ENCODE results near the gene ENTPD6.
"Not testable (repeated sequence)": the region's sequence is repeated elsewhere in the genome, so short reads cannot be mapped to it uniquely, and the experiment has no call there.

Gene ENTPD6

GRCh38 chr20:25195014-25195961, at the start of gene ENTPD6:
Gene ENTPD6 (plus strand): TSS chr20:25195712. CDS start chr20:25206537, 10,825 bp downstream.
- peak; percentile 94 for DNase-seq

- DNase-seq: no peak
Observed at GRCh38 chr20:25146976-25147375, 48.5 kb upstream of the ENTPD6 start.

GRCh38 chr20:25147716-25148115, 47.8 kb upstream of the ENTPD6 start:
- no peak for DNase-seq

GRCh38 chr20:25148181-25148981, 47.1 kb upstream of the ENTPD6 start:
- DNase-seq: peak; percentile 69

- no peak for DNase-seq
Observed at GRCh38 chr20:25148982-25149846, 46.3 kb upstream of the ENTPD6 start.

- no peak for DNase-seq
Observed at GRCh38 chr20:25150016-25150415, 45.5 kb upstream of the ENTPD6 start.

- no peak for DNase-seq
Observed at GRCh38 chr20:25158043-25158442, 37.5 kb upstream of the ENTPD6 start.

GRCh38 chr20:25160467-25160866, 35.0 kb upstream of the ENTPD6 start:
- DNase-seq: no peak

- DNase-seq: no peak
Observed at GRCh38 chr20:25160897-25161296, 34.6 kb upstream of the ENTPD6 start.

GRCh38 chr20:25165128-25165527, 30.4 kb upstream of the ENTPD6 start:
- DNase-seq: no peak

GRCh38 chr20:25166105-25166782, 29.3 kb upstream of the ENTPD6 start:
- not testable (repeated sequence) for DNase-seq

- no peak for DNase-seq
Observed at GRCh38 chr20:25173321-25173720, 22.2 kb upstream of the ENTPD6 start.

- DNase-seq: no peak
Observed at GRCh38 chr20:25173886-25174308, 21.6 kb upstream of the ENTPD6 start.

- no peak for DNase-seq
Observed at GRCh38 chr20:25176184-25176583, 19.3 kb upstream of the ENTPD6 start.

- no peak for DNase-seq
Observed at GRCh38 chr20:25177890-25178321, 17.6 kb upstream of the ENTPD6 start.

- DNase-seq: no peak
Observed at GRCh38 chr20:25178563-25179438, 16.7 kb upstream of the ENTPD6 start.

- no peak for DNase-seq
Observed at GRCh38 chr20:25179439-25180089, 15.9 kb upstream of the ENTPD6 start.

- not testable (repeated sequence) for DNase-seq
Observed at GRCh38 chr20:25184391-25184790, 11.1 kb upstream of the ENTPD6 start.

GRCh38 chr20:25187220-25187619, 8.3 kb upstream of the ENTPD6 start:
- no peak for DNase-seq

GRCh38 chr20:25187635-25188034, 7.9 kb upstream of the ENTPD6 start:
- no peak for DNase-seq

Measured in femur (tissue), 1 donor.